HG03159 (cell line): Measurements from ENCODE around the gene ZNF511.

Source experiments
- ATAC-seq: cut with Tn5 transposase; IDR thresholded peaks from one replicate; pipeline ENCODE4 v1.9.1; 2021; ENCODE audit warnings: mild to moderate bottlenecking, moderate library complexity; ENCODE audit not compliant: unreplicated experiment

ZNF511 gene

DNA sequence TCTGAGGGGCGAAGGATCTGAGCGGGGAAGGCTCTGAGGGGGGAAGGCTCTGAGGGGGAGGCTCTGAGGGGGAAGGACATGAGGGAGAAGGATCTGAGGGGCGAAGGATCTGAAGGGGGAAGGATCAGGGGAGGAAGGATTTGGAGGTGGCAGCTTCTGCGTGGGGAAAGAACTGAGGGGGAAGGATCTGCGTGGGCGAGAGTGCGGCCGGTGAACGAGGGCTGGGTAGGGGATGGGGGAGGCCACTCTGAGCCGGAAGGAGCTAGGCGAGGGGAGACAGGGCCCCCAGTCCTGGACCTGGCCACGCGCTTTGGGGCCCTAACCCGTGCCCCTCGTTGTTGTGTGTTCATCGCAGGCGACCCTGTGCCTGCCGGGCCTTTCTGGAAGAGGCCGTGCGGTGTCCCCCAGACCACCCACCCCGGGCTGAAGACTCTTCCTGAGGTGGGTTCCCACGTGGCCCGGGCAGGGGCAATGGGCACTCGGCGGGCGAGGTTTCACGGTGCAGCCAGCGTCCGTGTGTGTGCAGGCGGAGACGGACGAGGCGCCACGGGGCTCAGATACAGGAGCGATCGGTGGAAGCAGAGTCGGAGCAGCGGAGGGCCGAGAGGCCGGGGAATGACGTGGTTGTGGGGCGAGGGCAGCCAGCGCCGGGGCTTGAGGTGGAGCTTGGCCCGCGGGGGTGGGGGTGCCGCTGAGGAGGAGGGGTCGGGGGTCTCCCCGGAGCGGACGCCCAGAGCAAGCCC, 26.0 kb downstream of the ZNF511 start:
- no peak for ATAC-seq

DNA sequence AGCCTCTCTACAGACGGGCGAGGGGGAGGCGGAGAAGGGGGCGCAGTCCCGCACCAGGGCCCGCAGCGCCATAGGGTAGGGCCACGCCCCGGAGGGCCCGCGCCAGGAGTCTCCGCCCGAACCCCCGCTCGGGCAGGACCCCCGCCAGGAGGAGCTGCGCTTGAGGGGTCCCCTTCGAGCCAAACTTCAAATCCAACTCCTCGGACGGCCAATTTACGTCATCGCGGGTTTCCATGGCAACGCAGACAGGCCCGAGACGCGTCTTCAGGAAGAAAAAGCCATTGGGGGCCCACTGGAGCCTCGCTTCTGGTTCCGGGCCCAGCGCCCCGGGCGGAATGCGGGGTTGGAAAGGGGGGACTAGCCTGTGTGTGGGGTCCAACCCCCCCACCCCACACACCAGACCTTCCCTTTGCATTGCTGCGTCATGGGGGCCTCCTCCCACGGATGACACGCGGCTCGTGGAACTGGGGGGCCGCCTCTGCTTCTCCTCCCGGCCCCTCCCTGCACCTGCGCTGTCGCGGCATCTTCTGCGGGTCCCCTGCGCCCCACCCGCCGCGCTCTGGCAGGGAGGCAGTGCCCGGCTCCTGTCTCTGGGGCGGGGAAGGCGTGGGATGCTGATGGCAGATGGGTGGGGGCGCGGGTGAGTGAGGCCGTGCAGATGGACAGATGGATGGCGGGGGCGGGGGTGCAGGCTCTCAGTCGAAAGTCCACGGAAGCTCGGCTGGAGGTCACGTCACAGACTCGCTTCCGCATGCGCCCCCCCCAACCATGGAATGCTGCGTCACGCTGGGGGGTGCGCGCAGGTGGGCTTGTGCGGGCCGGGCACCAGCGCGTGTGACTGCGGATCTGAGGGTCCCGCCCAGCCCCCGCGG, 26.8 kb downstream of the ZNF511 start:
- ATAC-seq = no peak

DNA sequence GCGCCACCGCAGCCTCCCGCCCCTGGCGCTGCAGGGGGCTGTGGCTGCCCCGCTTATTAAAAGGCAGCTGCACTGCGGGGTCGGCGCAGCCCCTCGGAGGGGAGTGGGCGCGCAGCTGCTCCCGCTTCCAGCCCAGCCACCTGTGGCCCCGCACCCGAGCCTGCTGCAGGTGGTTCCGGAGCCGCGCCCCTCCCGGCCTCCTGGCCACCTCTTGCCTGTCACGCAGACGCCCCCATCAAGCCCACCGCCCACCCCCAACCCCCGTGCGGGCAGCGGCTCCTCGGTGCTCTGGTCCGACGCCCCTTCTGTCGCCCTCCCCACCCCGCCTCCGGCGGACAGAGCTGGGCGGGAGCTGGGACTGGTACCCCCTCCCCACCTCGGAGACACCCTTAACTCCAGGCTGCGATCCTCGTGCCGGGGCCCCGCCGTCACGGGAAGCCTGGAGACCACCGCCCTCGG, 27.4 kb downstream of the ZNF511 start:
- ATAC-seq = no peak

DNA sequence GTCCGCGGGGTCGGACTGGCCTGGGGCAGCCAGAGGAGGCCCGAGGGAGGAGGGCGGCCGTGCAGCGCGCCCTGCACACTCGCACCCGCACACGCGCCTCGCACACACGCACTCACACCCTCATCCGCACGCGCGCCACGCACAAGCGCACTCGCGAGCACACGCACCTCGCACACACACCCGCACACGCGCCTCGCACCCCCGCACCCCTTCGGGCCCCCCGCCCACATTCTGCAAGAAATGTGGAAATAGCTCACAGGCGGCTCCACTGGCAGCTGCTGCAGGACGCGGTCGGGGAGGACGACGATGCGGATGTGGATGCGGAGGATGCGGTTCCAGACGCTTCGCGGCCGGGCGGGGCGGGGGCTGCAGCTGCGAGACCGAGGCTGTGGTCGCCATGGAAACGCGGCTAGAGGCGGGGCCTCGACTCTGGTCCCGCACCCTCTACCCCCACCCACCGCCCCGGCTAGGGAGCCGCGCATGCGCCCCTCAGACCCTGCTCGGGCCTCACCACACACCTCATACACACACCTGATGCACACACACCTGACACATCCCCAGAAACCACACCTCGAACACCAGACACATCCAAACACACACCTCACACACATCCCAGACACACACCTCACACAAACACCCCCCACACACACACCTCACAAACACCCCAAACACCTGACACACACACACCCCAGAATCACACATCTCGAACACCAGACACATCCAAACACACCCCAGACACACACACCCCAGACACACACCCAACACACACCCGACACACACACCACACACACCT, 28.1 kb downstream of the ZNF511 start, which contains the start of gene CALY:
CALY (minus strand) TSS at position 320 of the 793 bp plus-strand sequence. CDS start 7,907 bp downstream, outside the sequence.
- ATAC-seq = no peak

DNA sequence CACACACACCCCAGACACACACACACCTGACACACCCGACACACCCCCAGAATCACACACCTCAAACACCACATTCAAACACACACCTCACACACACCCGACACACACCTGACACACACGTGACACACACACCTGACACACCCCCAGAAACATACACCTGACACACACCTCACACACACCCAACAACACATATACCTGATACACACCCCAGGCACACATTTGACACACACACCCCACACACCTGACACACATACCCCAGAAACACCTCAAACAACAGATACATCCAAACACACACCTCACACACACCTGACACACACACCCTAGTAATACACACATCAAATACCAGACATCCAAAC, 28.6 kb downstream of the ZNF511 start:
- ATAC-seq = no peak

DNA sequence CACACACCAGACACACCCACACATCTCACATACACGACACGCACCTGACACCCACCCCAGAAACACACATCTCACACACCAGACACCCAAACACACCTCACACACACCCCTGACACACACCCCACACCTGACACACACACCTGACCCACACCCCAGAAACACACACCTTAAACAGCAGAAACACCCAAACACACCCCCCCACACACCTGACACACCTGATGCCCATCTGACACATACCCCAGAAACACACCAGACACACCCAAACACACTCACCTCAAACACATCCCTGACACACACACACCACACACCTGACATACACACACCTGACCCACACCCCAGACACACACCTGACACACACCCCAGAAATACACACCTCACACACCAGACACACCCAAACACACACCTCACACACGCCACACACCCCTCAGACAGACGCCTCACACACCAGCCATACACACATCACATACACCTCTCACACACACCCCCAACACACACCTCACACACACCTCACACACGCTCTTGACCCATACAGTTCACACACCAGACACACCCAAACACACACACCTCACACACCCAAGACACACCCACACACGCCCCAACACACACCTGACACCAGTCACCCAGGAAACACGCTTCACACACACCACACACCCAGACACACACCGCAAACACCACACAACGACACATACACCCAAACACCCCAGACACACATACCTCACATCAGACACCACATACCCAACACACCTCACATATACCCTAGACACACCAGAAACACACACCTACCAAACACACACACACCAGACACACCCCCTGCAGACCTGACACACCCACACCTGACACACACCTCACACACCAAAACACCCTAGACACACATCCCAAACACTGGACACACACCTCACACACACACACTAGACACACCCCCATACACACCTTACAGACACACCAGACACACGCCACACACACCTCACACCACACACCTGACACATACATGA, 29.7 kb downstream of the ZNF511 start:
- no peak for ATAC-seq

DNA sequence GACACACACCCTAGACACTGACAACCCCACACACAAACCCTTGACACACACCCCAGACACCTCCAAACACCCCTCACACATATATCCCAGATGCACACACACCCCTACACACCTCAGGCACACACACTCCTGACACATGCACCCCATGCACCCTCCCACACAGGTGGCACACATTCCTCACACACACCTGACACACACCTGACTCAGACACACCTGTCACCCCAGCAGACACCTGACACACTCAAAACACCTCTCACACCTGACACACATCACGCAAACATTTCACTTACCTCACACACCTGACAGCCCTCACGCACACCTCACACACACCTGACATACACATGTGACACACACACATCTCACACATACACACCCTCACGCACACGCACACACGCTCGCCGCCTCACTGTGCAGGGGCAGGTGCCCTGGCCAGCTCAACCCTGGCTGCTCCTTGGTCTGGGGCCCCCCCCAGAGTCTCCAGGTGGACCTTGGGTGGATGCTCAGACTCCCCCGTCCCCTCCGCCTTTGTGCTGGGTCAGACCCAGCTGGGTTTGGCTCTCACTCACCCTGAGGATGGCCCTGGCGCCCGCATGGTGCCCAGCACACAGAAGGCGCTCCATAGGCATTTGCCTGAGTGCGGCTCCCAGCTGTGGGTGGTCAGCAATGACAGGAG, 31.1 kb downstream of the ZNF511 start:
- ATAC-seq = no peak

DNA sequence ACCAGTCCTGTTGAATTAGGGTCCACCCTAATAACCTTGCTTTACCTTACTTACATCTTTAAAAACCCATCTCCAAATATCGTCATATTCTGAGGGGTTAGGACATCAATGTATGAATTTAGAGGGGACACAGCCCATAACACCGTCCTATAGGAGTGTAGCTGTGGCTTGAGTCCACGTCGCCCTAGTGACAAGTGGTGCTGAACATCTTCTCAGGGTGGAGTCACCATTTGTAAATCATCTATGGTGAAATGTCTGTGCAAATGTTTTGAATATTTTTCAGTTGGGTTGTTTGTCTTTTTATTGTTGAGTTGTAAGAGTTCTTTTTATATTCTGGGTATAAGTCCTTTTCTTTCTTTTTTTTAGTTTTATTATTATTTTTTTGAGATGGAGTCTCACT, 33.3 kb downstream of the ZNF511 start:
- ATAC-seq = no peak

DNA sequence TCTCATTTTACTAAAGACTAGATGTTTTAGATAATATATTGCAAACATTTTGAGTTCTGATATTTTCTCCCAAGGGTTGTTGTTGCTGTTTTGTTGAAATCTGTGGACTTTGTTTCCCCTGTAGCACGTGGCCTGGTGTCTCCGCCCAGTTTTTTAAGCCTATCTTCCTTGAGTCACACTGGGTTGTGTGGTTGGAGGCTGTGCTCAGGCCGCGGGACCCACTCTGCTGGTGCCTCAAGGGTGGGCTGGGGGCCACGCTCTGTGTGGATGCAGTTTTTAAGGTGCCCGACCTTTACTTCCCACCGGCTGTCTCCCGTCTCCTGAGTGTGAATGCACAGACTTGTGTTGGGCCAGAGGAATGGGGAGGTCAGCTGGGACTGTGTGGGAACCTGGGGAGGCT, 34.2 kb downstream of the ZNF511 start:
- ATAC-seq = no peak

DNA sequence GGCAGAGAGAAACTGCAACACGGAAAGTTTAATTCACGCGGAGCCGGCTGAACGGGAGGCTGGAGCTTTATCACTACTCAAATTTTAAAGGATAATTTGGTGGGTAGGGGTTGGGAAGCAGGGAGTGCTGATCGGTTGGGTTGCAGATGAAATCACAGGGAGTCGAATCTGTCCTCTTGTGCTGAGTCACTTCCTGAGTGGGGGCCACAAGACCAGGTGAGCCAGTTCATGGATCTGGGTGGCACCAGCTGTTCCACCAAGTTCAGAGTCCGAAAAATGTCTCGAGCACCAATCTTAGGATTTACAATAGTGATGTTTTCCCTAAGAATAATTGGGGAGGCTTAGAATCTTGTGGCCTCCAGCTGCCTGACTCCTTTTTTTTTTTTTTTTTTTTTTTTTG, 34.8 kb downstream of the ZNF511 start:
- ATAC-seq = no peak

DNA sequence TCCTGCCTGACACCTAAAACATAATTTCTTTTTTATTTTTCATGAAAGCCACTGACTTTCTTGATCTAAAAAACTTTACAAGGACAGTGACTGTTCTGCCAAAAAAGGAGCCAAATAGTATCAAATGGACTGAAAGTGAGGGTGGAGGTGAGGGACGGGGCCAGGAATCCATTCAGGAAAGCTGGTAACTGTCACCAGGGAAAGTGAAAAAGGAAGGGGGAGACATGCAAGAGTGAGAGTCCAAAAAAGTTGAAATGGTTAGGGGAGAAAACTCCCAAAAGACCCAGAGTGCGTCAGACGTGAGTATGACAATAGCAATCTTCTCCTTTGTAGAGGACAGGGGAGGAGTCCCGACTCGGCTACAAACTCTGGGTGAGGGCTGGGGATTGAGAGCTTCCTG, 35.5 kb downstream of the ZNF511 start:
- ATAC-seq = no peak

DNA sequence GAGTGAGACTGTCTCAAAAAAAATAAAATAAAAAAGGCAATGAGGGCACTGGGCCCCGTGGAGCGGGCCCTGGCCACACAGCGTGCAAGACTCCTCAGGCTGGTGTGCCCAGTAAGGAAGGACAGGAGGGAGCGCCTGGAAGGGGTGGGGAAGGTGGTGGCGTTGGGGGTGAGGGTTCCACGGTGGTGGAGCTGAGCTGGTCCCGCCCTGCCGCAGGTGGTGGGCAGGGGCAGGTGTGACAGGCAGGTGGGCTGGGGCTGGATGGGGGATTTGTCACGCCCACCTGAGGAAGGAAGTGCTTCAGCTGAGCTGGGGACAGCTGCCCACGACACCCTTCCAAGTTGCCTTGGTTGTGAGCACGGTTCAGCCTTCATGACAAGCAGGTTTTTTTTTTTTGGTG, 37.7 kb downstream of the ZNF511 start:
- no peak for ATAC-seq

DNA sequence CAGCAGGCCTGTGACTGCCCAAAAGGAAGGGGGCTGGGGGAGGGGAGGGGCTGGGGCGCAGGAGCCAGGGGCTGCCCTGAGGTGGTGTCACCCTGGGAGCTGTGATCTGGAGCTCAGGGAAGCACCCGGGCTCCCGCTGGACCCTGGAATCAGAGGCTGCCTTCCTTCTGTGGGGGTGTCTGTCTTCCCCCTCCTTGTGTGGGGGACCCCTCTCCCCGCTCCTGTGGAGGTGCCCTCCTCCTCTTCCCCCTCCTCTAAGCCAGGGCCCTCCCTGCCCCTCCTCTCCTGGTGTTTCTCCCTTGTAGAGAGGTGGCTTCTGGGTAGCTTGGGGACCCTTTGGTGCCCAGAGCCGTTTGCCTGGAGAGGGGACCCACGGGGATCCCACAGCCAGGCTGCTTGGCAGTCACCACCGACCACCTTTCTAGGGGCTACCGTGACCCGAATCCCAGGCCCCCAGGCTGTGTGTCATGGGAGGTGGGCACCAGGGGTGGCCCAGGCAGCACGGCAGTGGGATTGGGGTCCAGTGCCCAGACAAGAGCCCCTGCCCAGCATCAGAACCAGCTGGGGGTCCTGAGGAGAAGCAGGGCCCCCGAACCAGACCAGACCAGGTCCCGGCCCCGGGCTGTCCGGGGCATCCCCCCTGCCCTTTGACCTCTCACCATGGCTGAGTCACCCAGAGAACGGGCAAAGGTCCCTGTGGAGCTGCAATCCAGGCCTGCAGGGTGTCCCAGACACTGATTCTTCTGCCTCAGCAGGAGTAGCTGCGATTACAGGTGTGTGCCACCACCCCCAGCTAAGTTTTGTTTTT, 39.2 kb downstream of the ZNF511 start:
- ATAC-seq = no peak

DNA sequence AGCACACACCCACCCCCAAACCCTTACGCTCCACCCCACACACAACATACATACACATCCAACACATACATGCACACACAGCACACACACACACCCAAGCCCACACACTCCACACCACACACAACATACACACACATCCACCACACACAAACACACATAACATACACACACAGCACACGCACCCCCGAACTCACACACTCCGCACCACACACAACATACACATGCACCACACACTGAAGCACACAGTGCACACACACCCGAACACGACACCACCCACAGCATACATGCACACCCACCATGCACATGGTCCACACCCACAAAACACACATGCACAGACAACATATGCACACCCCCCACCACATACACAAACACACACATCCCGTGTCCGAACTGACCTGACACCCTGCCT, 40.5 kb downstream of the ZNF511 start:
- no peak for ATAC-seq

DNA sequence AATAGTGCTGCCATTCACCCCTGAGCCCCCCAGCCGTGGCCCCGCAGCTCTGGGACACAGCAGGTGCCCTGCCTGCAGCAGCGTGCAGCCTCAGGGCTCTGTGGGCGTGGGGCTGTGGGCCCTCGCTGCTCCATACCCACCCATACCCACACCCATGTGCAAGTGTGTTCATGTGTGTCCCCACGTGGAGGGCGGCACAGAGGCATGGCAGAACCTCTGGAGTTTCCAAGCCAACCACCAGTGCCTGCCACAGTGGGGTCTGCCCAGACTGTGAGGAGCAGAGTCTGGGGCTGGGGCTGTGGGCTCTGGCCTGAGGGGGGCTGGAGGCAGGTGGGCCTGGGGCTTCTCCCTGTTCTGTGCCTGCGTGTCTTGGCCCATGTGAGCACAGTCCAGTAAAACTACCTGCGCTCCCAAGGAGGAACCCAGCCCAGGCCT, 40.9 kb downstream of the ZNF511 start:
- no peak for ATAC-seq

DNA sequence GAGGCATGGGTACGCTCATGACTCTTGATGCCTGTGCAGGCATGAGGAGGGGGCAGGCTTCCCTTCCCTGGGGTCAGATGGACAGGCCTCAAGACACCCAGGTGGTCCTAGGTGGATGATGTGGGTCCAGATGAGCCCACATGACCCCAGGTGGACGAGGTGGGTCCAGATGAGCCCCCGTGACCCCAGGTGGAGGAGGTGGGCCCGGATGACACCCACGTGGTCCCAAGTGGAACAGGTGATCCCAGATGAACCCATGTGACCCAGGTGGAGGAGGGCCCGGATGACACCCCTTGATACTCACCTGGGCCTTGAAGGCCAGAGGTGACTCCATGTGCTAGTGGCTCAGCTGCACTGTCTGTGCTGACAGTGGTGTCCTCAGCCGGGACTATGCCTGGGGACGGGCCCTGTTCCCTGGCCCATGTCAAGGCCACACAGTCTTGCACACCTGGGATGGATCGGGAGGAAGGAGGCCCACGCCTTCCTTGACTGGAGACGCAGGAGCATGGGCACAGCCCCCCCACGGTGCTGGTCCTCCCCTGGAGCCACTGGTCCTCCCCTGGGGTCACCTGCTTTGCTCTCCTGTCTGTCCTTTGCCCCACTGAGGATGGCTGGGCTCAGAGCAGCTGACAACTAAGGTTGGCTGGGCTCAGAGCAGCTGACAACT, 41.7 kb downstream of the ZNF511 start:
- ATAC-seq = no peak

DNA sequence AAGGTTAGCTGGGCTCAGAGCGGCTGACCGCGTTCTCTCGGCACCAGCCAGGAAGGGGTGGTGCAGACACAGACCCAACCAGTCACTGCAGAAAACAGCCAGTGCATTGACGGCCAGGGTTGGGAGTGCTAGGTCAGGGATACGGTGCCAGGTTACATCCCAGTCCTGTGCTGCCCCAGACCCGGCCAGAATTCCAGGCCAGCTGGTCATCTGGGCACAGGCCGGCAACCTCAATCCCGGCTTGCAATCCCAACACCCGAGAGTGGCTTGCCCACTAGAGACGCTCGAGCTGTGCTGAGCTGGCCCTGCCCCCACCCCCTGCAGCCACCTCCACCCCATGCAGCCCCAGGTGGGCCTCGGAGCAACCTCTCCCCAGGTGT, 42.2 kb downstream of the ZNF511 start:
- ATAC-seq = no peak
